ENCODE data around the gene RIOK1. TPM values are rescaled to one million over a fixed set of nuclear protein-coding genes. Genes with fewer than 3 reads are reported as not detected.

RIOK1 gene
- total RNA-seq, 1 donor from 2014 or later: 38.3 TPM

- H3K36me3 Mint-ChIP-seq (ENCODE audit: low read depth): peaks cover 91% of the 10 kb centered on the region
Observed at GRCh38 chr6:7402716-7403115, 13.1 kb downstream of the RIOK1 start.

GRCh38 chr6:7404546-7404945, 14.9 kb downstream of the RIOK1 start:
- Mint-ChIP-seq H3K36me3 (ENCODE audit: low read depth) (peaks cover 90% of the 10 kb centered on the region), H3K9me3 (no peaks in the 10 kb centered on the region), H3K4me3 (no peak overlapping the region), H3K27ac (no peak overlapping the region), H3K4me1 (no peaks in the 10 kb centered on the region), H3K27me3 (no peaks in the 10 kb centered on the region)
- no peak for TF ChIP-seq CTCF (IDR thresholded peaks at IDR 0.05)
- ChIA-PET POLR2A (no interaction called here), CTCF (no interaction called here)
- intact Hi-C loops (cut with micrococcal nuclease): no loop called here
- ATAC-seq (ENCODE audit: low read depth): no peak
- DNase-seq: no peak

More at GRCh38 chr6:7402716-7403115, 13.1 kb downstream of the RIOK1 start:
- no peak for DNase-seq
- no peak for TF ChIP-seq CTCF (IDR thresholded peaks at IDR 0.05)
- Mint-ChIP-seq H3K4me1 (no peaks in the 10 kb centered on the region), H3K4me3 (no peak overlapping the region), H3K9me3 (no peaks in the 10 kb centered on the region), H3K27ac (no peak overlapping the region), H3K27me3 (no peaks in the 10 kb centered on the region)
- intact Hi-C loops (cut with micrococcal nuclease): no loop called here
- ChIA-PET CTCF (no interaction called here), POLR2A (no interaction called here)
- no peak for ATAC-seq (ENCODE audit: low read depth)

GRCh38 chr6:7406743-7407142, 17.1 kb downstream of the RIOK1 start:
- ChIA-PET CTCF (no interaction called here), POLR2A (no interaction called here)
- H3K4me1 Mint-ChIP-seq: no peaks in the 10 kb centered on the region
- no peak for DNase-seq
- H3K36me3 Mint-ChIP-seq (ENCODE audit: low read depth): peaks cover 88% of the 10 kb centered on the region
- H3K4me3 Mint-ChIP-seq: no peak overlapping the region
- no peaks in the 10 kb centered on the region for H3K27me3 Mint-ChIP-seq
- intact Hi-C loops (cut with micrococcal nuclease): no loop called here
- no peak overlapping the region for H3K27ac Mint-ChIP-seq
- TF ChIP-seq CTCF (IDR thresholded peaks at IDR 0.05): no peak
- no peaks in the 10 kb centered on the region for H3K9me3 Mint-ChIP-seq
- ATAC-seq (ENCODE audit: low read depth): no peak

- Mint-ChIP-seq H3K36me3 (ENCODE audit: low read depth) (peaks cover 84% of the 10 kb centered on the region), H3K4me1 (no peaks in the 10 kb centered on the region), H3K9me3 (no peaks in the 10 kb centered on the region), H3K27me3 (no peaks in the 10 kb centered on the region), H3K27ac (no peak overlapping the region), H3K4me3 (no peak overlapping the region)
- no peak for TF ChIP-seq CTCF (IDR thresholded peaks at IDR 0.05)
- intact Hi-C loops (cut with micrococcal nuclease): no loop called here
- POLR2A ChIA-PET: no interaction called here
- CTCF ChIA-PET: no interaction called here
- no peak for ATAC-seq (ENCODE audit: low read depth)
- no peak for DNase-seq
Observed at GRCh38 chr6:7409740-7410139, 20.1 kb downstream of the RIOK1 start.

GRCh38 chr6:7410851-7411250, 21.2 kb downstream of the RIOK1 start:
- ATAC-seq (ENCODE audit: low read depth): no peak
- no peak for DNase-seq
- Mint-ChIP-seq H3K4me1 (no peaks in the 10 kb centered on the region), H3K27me3 (no peaks in the 10 kb centered on the region), H3K36me3 (ENCODE audit: low read depth) (peaks cover 84% of the 10 kb centered on the region), H3K9me3 (no peaks in the 10 kb centered on the region), H3K4me3 (no peak overlapping the region), H3K27ac (no peak overlapping the region)
- CTCF ChIA-PET: no interaction called here
- POLR2A ChIA-PET: no interaction called here
- TF ChIP-seq CTCF (IDR thresholded peaks at IDR 0.05): no peak
- intact Hi-C loops (cut with micrococcal nuclease): no loop called here

Measured in activated B cell treated with CpG ODN at 0.5 μM for 24 hours (primary cell).